ENCODE data around the gene FHOD3. TPM values are rescaled to one million over a fixed set of nuclear protein-coding genes. Genes with fewer than 3 reads are reported as not detected.
A peak's percentile ranks its signal among the peaks of the same experiment; 100 is the strongest.
"Not testable (repeated sequence)": the region's sequence is repeated elsewhere in the genome, so short reads cannot be mapped to it uniquely, and the experiment has no call there.

Gene FHOD3
- total RNA-seq, 1 donor from 2014 or later = not detected

DNA sequence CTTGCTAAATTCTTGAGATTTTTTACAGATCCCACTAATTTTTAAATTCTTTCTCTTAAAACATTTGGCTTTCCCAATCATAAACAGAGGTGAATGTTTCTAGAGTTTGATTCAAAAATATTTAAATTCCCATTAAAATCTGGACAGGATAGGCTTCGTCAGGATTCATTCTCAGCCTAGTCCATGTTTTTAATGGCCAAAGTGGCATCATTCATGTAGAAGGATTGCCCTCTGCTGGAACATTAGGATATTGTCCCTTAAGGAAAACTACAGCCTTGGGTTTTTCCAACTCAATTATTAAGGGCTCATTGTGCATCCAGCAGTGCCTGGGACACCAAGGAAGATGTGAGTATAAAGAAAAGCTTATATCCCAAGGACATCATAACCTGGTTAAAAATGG is 459.6 kb downstream of the FHOD3 start:
- Mint-ChIP-seq H3K4me1 (ENCODE audit: low read depth) (peaks cover 11% of the 10 kb centered on the region), H3K9me3 (no peaks in the 10 kb centered on the region), H3K4me3 (ENCODE audit: low read depth) (no peak overlapping the region), H3K27me3 (ENCODE audit: low read depth) (peaks cover 2% of the 10 kb centered on the region), H3K27ac (no peak overlapping the region), H3K36me3 (ENCODE audit: low read depth) (no peaks in the 10 kb centered on the region)
- DNase-seq (ENCODE audit: low spot score) = no peak
- intact Hi-C loops (cut with micrococcal nuclease) = loop anchor here (2.0 kb wide), 1 partner anchor 68 kb away; no protein-coding TSS in a partner anchor

DNA sequence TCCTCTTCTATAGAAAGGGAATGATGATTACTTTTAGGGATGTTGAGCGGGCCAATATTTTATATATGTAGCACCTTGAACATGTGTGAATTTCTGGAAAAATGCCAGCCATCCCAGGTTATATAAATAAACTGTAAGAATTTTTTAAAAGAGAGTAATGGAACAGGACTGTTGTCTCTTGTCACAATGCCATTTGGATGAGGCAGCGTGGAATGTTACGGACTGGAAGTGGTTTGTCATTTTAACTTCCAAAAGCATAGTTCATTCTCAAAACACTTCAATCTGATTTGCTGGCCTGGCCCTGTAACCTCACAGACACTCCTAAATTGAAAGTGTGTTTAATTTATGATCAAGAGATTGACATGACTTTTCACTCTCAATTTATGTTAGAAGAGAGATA is 460.5 kb downstream of the FHOD3 start:
- Mint-ChIP-seq H3K36me3 (ENCODE audit: low read depth) (no peaks in the 10 kb centered on the region), H3K27ac (no peak overlapping the region), H3K9me3 (no peaks in the 10 kb centered on the region), H3K4me3 (ENCODE audit: low read depth) (no peak overlapping the region), H3K4me1 (ENCODE audit: low read depth) (peaks cover 15% of the 10 kb centered on the region), H3K27me3 (ENCODE audit: low read depth) (peaks cover 2% of the 10 kb centered on the region)
- intact Hi-C loops (cut with micrococcal nuclease) = loop anchor here (2.0 kb wide), 1 partner anchor 69 kb away; no protein-coding TSS in a partner anchor
- DNase-seq (ENCODE audit: low spot score) = no peak

DNA sequence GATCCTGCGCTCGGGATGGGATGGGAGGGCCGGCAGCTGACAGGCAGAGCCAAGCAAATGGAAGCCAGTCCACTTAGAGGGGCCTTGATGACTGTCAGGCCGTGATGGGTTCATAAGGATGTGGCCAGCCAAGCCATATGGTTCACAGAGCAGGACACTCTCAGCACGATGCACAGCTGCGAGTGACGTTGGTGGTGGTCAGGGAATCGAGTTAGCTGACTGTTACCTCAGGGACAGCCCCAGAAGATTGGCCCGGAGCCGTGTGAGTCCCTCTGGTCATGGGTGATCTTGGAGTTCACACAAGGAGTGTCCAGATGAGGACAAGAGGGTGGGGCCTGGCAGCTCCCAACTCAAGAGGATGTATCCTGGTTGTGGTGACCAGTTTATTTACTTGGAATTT is 461.1 kb downstream of the FHOD3 start:
- Mint-ChIP-seq H3K9me3 (no peaks in the 10 kb centered on the region), H3K4me1 (ENCODE audit: low read depth) (peaks cover 15% of the 10 kb centered on the region), H3K27ac (no peak overlapping the region), H3K36me3 (ENCODE audit: low read depth) (no peaks in the 10 kb centered on the region), H3K27me3 (ENCODE audit: low read depth) (peaks cover 2% of the 10 kb centered on the region), H3K4me3 (ENCODE audit: low read depth) (no peak overlapping the region)
- intact Hi-C loops (cut with micrococcal nuclease) = no loop called here
- no peak for DNase-seq (ENCODE audit: low spot score)

DNA sequence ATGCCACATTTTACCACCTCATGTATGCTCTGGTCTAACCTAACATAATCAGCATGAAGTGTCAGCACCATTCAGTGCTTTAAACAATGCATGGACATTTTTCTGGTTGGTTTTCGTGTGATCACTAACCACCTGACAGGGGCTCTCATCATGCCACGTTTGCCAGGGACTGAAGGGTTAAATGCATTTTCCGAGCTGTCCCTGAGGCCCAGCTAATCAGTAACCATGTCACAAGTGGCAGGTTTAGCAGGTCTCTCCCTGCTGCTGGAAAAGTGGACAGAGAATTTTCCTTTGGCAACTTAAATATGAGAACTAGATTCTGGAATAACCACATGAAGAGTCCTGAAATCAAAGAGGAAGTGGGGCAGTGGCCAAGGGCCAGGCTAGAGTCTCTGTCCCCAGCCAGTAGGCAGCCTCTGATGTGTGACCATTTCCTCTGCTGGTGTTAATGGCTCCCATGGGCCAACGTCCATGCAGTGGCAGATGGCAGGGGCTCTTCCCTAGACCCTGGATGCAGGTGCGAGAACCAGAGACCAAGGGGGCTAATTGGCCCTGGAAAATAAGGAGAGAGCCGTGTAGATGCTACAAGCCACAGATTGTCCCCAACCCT is 461.8 kb downstream of the FHOD3 start:
- Mint-ChIP-seq H3K4me3 (ENCODE audit: low read depth) (no peak overlapping the region), H3K36me3 (ENCODE audit: low read depth) (no peaks in the 10 kb centered on the region), H3K4me1 (ENCODE audit: low read depth) (peaks cover 15% of the 10 kb centered on the region), H3K9me3 (no peaks in the 10 kb centered on the region), H3K27ac (no peak overlapping the region), H3K27me3 (ENCODE audit: low read depth) (peaks cover 2% of the 10 kb centered on the region)
- intact Hi-C loops (cut with micrococcal nuclease) = no loop called here
- DNase-seq (ENCODE audit: low spot score) = no peak

DNA sequence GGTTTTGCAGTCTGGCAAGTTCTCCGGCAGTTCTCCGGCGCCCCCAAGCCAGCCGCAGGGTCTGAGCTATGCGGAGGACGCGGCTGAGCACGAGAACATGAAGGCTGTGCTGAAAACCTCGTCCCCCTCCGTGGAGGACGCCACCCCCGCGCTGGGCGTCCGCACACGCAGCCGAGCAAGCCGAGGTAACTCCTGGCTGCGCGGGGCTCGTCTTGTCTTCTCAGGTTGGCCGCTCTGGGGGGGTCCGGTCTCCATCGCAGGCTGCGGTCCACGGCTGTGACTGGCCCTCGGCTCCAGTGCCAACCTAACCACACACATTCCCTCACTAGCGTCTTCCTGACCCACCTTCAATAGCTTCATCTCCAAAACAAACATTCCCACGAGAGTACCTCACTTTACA is 463.1 kb downstream of the FHOD3 start:
- DNase-seq (ENCODE audit: low spot score) = no peak
- peaks cover 15% of the 10 kb centered on the region for H3K4me1 Mint-ChIP-seq (ENCODE audit: low read depth)
- no peaks in the 10 kb centered on the region for H3K36me3 Mint-ChIP-seq (ENCODE audit: low read depth)
- no peak overlapping the region for H3K4me3 Mint-ChIP-seq (ENCODE audit: low read depth)
- peaks cover 2% of the 10 kb centered on the region for H3K27me3 Mint-ChIP-seq (ENCODE audit: low read depth)
- no peak overlapping the region for H3K27ac Mint-ChIP-seq
- no peaks in the 10 kb centered on the region for H3K9me3 Mint-ChIP-seq
- intact Hi-C loops (cut with micrococcal nuclease) = no loop called here

DNA sequence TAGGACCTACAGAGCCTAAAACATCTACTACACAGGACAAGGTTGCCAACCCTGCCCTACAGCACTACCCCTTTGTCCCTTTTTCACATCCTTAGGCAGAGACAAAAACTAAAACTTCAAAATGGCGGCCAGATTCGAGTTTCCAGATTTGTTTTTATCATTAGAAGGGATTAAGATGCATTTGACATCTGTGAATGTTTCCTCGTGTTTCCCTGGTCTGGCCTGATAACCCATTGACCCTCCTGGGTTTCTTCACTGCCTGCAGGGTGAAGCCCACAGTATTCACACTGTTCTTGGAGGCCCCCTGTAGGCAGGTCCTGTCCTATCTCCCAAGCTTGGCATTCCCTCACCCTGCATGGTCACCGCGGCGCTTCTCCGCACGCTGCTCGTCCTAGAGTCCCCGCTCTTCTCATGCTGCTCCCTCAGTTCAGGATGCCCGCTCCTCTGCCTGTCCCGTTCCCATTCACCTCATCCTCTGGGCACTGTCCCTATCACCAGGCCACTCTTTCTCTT is 463.7 kb downstream of the FHOD3 start:
- Mint-ChIP-seq H3K9me3 (no peaks in the 10 kb centered on the region), H3K4me1 (ENCODE audit: low read depth) (peaks cover 15% of the 10 kb centered on the region), H3K4me3 (ENCODE audit: low read depth) (no peak overlapping the region), H3K36me3 (ENCODE audit: low read depth) (no peaks in the 10 kb centered on the region), H3K27me3 (ENCODE audit: low read depth) (peaks cover under 1% of the 10 kb centered on the region), H3K27ac (peak overlapping the region; percentile 51)
- intact Hi-C loops (cut with micrococcal nuclease) = no loop called here
- DNase-seq (ENCODE audit: low spot score) = no peak

DNA sequence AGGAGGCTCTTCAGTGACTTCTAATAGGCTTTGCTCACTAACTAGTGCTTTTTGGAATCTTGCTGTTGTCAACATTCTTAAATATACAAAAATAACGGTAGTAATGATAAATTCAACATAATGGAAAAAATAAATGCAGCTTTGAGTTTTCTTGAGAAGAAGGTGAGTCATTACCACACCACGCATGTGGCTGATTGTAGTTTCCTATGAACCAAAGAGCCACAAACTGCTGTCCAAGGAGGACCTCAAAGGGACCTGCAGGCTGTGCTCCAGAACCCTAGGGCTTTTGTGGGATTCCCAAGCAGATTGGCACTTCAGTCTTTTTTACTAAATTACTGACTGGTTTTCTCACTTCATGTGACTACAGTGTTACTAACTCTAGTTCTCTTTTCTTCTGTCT is 464.6 kb downstream of the FHOD3 start:
- Mint-ChIP-seq H3K27ac (peak overlapping the region; percentile 51), H3K36me3 (ENCODE audit: low read depth) (no peaks in the 10 kb centered on the region), H3K4me1 (ENCODE audit: low read depth) (peaks cover 15% of the 10 kb centered on the region), H3K4me3 (ENCODE audit: low read depth) (no peak overlapping the region), H3K27me3 (ENCODE audit: low read depth) (no peaks in the 10 kb centered on the region), H3K9me3 (no peaks in the 10 kb centered on the region)
- DNase-seq (ENCODE audit: low spot score) = no peak
- intact Hi-C loops (cut with micrococcal nuclease) = no loop called here

DNA sequence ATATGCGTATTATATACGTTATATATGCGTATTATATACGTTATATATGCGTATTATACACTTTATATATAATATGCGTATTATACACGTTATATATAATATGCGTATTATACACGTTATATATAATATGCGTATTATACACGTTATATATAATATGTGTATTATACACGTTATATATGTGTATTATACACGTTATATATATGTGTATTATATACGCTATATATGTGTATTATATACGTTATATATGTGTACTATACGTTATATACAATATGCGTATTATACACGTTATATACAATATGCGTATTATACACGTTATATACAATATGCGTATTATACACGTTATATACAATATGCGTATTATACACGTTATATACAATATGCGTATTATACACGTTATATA is 465.5 kb downstream of the FHOD3 start:
- H3K4me1 Mint-ChIP-seq (ENCODE audit: low read depth) = peaks cover 15% of the 10 kb centered on the region
- H3K36me3 Mint-ChIP-seq (ENCODE audit: low read depth); H3K27me3 Mint-ChIP-seq (ENCODE audit: low read depth); DNase-seq (ENCODE audit: low spot score); H3K27ac Mint-ChIP-seq; H3K9me3 Mint-ChIP-seq; intact Hi-C loops (cut with micrococcal nuclease); H3K4me3 Mint-ChIP-seq (ENCODE audit: low read depth): not testable (repeated sequence)

DNA sequence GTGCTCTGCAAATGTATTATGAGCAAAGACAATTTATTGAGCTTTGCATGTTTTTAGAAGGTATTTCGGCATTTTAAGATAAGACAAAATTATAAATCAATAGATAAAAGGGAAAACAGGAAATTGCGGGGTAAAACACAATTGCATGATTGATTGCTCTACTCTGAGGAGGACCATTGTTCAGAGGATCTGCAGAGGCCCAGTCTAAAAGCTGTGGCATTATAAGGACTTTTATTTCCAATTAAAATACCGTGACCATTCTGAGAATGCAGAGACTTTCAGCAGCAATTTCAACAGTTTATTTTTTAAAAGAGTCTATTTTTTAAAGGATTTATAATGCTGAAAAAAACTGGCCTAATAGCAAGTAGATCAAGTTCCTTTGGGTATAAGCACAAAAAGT is 469.3 kb downstream of the FHOD3 start:
- DNase-seq (ENCODE audit: low spot score) = no peak
- no peak overlapping the region for H3K27ac Mint-ChIP-seq
- no peaks in the 10 kb centered on the region for H3K36me3 Mint-ChIP-seq (ENCODE audit: low read depth)
- intact Hi-C loops (cut with micrococcal nuclease) = no loop called here
- H3K4me1 Mint-ChIP-seq (ENCODE audit: low read depth) = peaks cover 20% of the 10 kb centered on the region
- H3K9me3 Mint-ChIP-seq = no peaks in the 10 kb centered on the region
- no peak overlapping the region for H3K4me3 Mint-ChIP-seq (ENCODE audit: low read depth)
- no peaks in the 10 kb centered on the region for H3K27me3 Mint-ChIP-seq (ENCODE audit: low read depth)

DNA sequence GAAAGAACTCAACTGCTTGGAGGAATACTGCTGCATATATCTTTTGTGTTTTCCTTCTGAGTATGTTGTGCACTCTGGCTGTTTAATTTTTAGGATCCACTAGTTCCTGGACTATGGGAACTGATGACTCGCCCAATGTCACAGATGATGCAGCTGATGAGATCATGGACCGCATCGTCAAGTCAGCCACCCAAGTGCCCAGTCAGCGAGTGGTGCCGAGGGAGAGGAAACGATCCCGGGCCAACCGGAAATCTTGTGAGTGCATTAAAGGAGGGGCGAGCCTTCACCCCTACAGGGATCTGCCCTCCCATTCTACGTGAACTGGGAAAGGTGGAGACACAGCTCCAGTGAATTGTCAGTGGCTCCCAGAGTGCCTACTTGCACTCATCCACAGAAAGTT is 471.7 kb downstream of the FHOD3 start:
- Mint-ChIP-seq H3K36me3 (ENCODE audit: low read depth) (no peaks in the 10 kb centered on the region), H3K4me3 (ENCODE audit: low read depth) (no peak overlapping the region)
- intact Hi-C loops (cut with micrococcal nuclease) = no loop called here

DNA sequence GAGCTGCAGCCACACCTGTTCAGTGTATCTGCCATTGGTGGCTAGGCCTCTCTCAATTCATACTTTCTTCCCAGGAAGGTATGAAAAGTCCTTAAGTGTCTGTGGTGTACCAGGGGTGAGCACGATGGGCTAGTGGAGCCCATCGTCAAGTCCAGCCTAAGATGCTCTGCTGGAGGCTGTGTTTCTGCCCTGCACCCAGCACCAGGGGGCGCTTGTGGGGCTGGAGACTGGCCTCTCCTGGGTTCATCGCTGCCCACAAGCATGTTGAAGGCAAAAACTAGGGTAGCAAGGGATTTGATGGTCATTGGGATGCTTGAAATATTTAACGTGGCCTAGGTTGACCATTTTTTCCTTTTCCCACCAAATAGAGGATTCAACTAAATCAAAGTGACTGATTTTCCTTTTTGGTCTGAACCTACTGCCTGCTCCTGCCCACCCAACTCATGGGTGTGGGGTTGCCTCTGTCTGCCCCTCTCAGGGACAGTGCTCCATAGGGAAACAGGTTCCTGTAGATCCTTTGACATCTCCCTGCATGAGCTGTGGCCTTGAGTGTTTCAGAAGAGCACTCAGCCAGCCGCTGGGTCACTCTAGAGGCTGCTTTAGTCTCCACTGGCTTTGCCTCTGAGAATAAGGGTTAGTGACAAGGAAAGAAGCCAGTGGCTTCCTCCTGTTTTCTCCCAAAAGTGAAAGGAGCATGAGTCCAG is 472.2 kb downstream of the FHOD3 start:
- Mint-ChIP-seq H3K9me3 (no peaks in the 10 kb centered on the region), H3K27me3 (ENCODE audit: low read depth) (no peaks in the 10 kb centered on the region), H3K27ac (no peak overlapping the region), H3K4me1 (ENCODE audit: low read depth) (peaks cover 22% of the 10 kb centered on the region), H3K4me3 (ENCODE audit: low read depth) (no peak overlapping the region), H3K36me3 (ENCODE audit: low read depth) (no peaks in the 10 kb centered on the region)
- intact Hi-C loops (cut with micrococcal nuclease) = loop anchor here (5.0 kb wide), 2 partner anchors 38 to 58 kb away; partner anchors contain the start of genes KIAA1328 and TPGS2
- no peak for DNase-seq (ENCODE audit: low spot score)

More for the DNA sequence above, 471.7 kb downstream of the FHOD3 start:
- Mint-ChIP-seq H3K9me3 (no peaks in the 10 kb centered on the region), H3K27me3 (ENCODE audit: low read depth) (no peaks in the 10 kb centered on the region), H3K27ac (no peak overlapping the region), H3K4me1 (ENCODE audit: low read depth) (peaks cover 21% of the 10 kb centered on the region)
- DNase-seq (ENCODE audit: low spot score) = no peak

DNA sequence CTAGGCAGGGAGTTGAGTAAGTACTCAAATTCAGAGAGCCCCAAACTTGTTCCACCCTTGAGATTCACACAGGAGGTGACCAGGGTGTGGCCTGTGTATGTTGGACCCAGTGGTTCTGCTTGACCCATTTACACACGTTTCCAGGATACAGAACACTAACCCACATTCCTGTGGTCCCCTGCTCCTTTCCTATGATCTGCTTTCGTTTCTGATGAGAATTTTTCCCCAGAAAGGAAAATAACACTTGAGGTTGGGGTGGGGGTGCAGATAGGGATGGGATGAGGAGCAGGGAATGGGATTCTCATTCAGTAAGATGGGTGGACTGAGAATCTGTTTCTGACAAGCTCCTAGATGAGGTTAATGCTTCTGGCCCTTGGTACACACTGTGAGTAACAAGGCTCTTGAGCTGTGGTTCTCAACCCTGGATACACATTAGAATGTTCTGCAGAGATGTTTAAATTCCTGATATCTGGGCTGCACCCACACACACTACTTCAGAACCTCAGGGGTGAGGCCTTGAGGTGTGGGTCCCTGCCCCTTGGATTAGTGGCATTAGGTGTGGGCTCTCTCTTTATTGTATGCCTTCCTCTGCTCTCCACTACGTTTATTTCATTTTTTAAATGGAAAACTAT is 472.9 kb downstream of the FHOD3 start:
- Mint-ChIP-seq H3K4me3 (ENCODE audit: low read depth) (no peak overlapping the region), H3K27ac (no peak overlapping the region), H3K27me3 (ENCODE audit: low read depth) (no peaks in the 10 kb centered on the region), H3K9me3 (no peaks in the 10 kb centered on the region), H3K4me1 (ENCODE audit: low read depth) (peaks cover 22% of the 10 kb centered on the region), H3K36me3 (ENCODE audit: low read depth) (no peaks in the 10 kb centered on the region)
- intact Hi-C loops (cut with micrococcal nuclease) = loop anchor here (5.0 kb wide), 2 partner anchors 37 to 57 kb away; partner anchors contain the start of genes KIAA1328 and TPGS2
- DNase-seq (ENCODE audit: low spot score) = no peak

DNA sequence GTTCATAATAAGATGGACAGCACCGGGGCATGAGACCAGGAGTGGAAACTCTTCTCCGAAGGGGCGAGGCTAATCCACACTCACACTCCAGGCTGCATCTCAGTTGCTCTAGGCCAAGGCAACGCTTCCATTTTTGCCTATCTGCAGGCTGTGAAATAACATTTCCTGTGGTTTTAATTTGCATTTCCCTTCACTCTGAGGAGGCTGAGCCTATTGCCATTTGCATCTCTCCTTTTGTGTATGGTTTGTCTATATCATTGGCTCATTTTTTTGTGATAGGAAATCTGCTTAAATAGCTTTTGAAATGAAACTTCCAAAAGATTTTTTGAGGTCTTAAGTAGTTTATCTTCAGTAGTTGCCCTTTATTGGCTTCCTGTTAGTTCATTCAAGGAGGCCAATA is 473.7 kb downstream of the FHOD3 start:
- Mint-ChIP-seq H3K27ac (peak overlapping the region; percentile 54), H3K4me1 (ENCODE audit: low read depth) (peaks cover 22% of the 10 kb centered on the region), H3K4me3 (ENCODE audit: low read depth) (no peak overlapping the region), H3K27me3 (ENCODE audit: low read depth) (no peaks in the 10 kb centered on the region), H3K36me3 (ENCODE audit: low read depth) (no peaks in the 10 kb centered on the region), H3K9me3 (no peaks in the 10 kb centered on the region)
- intact Hi-C loops (cut with micrococcal nuclease) = loop anchor here (5.0 kb wide), 2 partner anchors 36 to 56 kb away; partner anchors contain the start of genes KIAA1328 and TPGS2
- no peak for DNase-seq (ENCODE audit: low spot score)
